Fibroblast of villous mesenchyme (primary cell): Measurements from ENCODE around the gene ANO6. TPM values are rescaled to one million over a fixed set of nuclear protein-coding genes. Genes with fewer than 3 reads are reported as not detected.

Source experiments
- DNase-seq: peaks from one replicate; pipeline ENCODE4 v3.0.0-alpha.2; 2010; ENCODE audit warnings: low read depth
- H3K4me3 ChIP-seq: 2 replicates; pipeline ENCODE4 v1.5.1; 2011; ENCODE audit warnings: low read depth, mild to moderate bottlenecking, low read length
- total RNA-seq: library from RNA; depleted of rRNA; stranded (reverse); fragments of >200 nt; gene quantifications from 2 replicates; pipeline ENCODE4 v1.2.3, GENCODE V29; 2012
- TF ChIP-seq, protein P1 (sequence below): IDR thresholded peaks from 2 replicates; pipeline ENCODE4 v1.5.1; 2012; ENCODE audit warnings: low read depth, mild to moderate bottlenecking, low read length; ENCODE audit not compliant: insufficient read depth

The ANO6 gene
- total RNA-seq, 1 donor = 91.5 TPM

DNA sequence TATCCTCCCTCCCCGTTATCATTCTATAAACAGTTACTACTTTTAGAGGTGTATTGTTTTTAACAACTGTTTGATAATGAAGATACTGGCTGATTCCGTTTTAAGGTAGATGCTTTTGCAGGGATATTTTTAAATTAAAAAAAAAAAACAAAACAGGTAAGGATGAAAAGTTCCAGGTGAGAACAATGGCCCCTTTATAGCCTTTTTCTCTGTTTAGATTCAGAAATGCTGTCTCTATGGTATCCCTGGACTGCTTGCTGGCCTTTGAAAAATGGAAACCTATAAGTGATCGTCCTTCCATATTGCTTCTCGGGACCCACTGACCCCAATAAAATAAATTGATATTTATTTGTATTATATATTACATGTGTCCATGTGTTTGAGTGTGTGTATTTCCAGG is 23.2 kb upstream of the ANO6 start:
- TF ChIP-seq, protein P1, sequence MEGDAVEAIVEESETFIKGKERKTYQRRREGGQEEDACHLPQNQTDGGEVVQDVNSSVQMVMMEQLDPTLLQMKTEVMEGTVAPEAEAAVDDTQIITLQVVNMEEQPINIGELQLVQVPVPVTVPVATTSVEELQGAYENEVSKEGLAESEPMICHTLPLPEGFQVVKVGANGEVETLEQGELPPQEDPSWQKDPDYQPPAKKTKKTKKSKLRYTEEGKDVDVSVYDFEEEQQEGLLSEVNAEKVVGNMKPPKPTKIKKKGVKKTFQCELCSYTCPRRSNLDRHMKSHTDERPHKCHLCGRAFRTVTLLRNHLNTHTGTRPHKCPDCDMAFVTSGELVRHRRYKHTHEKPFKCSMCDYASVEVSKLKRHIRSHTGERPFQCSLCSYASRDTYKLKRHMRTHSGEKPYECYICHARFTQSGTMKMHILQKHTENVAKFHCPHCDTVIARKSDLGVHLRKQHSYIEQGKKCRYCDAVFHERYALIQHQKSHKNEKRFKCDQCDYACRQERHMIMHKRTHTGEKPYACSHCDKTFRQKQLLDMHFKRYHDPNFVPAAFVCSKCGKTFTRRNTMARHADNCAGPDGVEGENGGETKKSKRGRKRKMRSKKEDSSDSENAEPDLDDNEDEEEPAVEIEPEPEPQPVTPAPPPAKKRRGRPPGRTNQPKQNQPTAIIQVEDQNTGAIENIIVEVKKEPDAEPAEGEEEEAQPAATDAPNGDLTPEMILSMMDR = no peak
- DNase-seq = no peak
- no peak overlapping the region for H3K4me3 ChIP-seq

DNA sequence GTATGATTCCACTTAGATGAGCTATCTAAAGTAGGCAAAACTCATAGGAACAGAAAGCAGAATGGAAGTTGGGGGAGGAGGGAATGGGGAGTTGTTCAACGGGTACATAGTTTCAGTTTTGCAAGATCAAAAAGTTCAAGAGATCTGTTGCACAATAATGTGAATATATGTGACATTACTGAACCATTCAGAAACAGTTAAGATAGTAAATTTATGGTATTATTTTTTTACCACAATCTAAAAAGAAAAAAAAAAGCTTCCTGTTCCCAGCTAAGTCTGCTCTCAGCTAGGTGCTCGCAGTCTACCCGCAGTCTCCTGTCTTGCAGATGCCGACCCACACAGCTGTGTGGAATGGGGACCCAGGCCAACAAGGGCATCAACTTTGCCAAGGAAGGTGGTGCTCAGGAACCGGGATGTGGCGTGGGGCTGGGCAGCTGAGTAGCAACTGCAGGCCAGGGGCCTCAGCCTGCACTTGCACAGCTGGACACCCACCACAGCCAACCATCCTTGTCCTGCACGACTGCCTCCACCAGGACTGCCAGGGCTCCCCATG is 15.3 kb upstream of the ANO6 start:
- TF ChIP-seq, protein P1 = no peak
- H3K4me3 ChIP-seq = peak overlapping the region; percentile 19
- peak; percentile 72 for DNase-seq

DNA sequence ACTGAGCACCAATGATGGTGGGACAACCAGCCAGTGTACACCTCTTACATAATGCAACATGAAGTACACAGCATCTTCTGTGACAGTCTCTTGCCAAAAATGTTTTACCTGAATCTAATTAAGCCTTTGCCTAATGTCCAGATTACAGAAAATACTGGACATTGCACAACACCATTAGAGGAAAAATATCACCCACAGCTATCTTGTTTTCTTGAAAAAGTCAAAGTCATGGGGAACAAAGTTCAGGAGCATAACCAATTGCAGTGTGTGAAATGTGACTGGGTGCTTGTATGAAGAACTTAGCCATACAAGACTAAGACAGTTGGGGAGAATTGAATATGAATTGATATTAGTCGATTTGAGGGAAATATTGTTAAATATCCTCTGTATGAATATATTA is 12.1 kb upstream of the ANO6 start:
- TF ChIP-seq, protein P1 = no peak
- no peak for DNase-seq
- H3K4me3 ChIP-seq = no peak overlapping the region

DNA sequence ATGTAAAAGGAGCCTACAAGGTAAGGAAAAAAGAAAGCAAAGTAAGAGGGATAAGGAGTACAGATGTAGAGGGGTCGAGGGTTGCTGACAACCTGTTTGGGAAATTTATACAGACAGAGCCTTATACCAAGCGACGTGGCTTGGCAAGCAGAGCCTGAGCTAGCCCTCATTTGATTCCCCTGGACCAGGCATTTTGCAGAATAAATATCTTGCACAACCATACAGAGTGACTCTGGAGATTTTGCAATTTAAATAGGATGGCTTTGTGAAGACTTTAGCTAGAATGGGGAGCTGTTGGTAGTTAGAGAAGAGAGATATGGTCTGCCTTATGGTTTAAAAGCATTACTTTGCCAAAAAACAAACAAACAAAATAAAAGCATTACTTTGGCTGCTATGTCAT is 11.1 kb upstream of the ANO6 start:
- TF ChIP-seq, protein P1 = no peak
- DNase-seq = no peak
- H3K4me3 ChIP-seq = no peak overlapping the region

DNA sequence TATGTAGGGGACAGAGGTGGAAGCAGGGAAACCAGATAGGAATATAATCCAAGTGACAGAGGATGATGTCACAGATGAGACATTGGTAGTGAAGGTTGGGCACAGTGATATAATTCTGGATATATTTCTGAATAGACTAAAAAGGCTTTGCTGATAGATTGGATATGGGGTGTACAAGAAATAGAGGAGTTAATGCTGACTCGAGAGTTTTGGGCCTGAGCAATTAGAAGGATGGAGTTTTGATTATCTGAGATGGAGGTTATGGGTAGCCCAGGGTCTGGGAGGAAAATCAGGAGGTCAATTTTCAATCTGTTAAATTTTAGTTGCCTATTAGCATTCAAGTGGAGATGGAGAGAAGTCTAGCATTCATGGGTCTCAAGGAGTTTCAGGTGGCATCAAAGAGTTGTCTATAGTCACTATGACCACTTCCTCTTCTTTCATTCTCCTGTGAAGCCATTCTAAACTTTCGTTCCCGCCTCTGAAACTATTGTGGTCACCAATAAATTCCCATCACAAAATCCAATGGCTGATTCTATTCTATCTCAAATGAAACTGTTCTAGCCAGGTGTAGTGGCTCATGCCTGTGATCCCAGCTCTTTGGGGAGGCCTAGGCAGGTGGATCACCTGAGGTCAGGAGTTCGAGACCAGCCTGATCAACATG is 10.6 kb upstream of the ANO6 start:
- TF ChIP-seq, protein P1 = no peak
- H3K4me3 ChIP-seq = no peak overlapping the region
- DNase-seq = no peak

DNA sequence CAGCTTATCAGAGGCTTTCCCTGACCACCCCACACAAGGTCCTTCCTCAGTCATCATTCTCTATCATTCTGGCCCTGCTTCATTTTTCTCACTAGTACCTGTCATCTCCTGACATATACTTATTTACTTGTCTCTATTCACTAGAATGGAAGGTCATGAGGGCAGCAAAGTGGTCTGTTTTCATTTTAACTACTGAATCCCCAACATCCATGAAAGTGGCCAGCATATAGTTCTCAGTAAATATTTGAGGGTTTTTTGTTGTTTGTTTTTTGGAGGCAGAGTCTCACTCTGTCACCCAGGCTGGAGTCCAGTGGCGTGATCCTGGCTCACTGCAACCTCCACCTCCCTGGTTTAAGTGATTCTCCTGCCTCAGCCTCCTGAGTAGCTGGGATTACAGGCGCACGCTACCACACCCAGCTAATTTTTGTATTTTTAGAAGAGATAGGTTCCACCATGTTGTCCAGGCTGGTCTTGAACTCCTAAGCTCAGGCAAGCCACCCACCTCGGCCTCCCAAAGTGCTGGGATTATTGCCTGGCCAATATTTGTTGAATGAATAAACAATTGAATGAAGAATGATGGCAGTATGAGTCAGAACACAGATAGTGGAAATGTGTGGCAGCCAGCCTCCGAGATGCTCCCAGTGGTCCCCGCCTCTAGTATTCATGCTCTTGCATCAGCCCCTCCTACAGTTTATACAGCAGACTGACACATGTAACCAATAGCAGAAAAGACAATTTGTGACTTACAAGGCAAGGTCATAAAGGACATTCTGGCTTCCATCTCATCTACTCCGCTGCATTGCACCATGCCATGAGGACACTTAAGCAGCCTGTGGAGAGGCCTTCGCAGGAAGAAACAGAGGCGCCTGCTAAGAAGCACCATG is 7.0 kb upstream of the ANO6 start:
- TF ChIP-seq, protein P1 = no peak
- DNase-seq = peak; percentile 47
- no peak overlapping the region for H3K4me3 ChIP-seq
